H1 (cell line): ENCODE data around the gene RAB7B. TPM values are rescaled to one million over a fixed set of nuclear protein-coding genes. Genes with fewer than 3 reads are reported as not detected.

Source experiments
- CTCF ChIA-PET: fragments of 300-600 bp; sonication (Branson Sonifier 250); formaldehyde crosslinking; loops from one replicate; lab custom pipeline; 2021; ENCODE audit not compliant: partially characterized antibody; lab: Charles Lee
- POLR2A ChIA-PET: fragments of 300-600 bp; sonication (Branson Sonifier 250); formaldehyde crosslinking; loops from one replicate; lab custom pipeline; 2021; ENCODE audit warnings: inconsistent platforms; ENCODE audit not compliant: partially characterized antibody; lab: Charles Lee
- DNase-seq, 2 experiments: peaks; one replicate each; pipeline versions ENCODE4 v3.0.0 to v3.0.0-alpha.2; 2010 to 2022; ENCODE audit warnings: low spot score in 2 of 2, low read depth in 1 of 2, mixed read lengths in 1 of 2
- FAIRE-seq: peaks from 2 replicates; lab custom pipeline; 2011; peaks lifted over from hg19 to GRCh38; lab: Jason Lieb, UNC
- H2AFZ ChIP-seq: 2 replicates; pipeline ENCODE4 v1.8.1; 2012; ENCODE audit warnings: low read length, inconsistent platforms
- H2AK5ac ChIP-seq: 2 replicates; pipeline ENCODE4 v1.6.1; 2013; ENCODE audit warnings: low read depth, low read length
- H2BK120ac ChIP-seq: replicated peaks from 2 replicates; pipeline ENCODE3; 2013; ENCODE audit warnings: low read depth, low read length, inconsistent platforms
- H2BK12ac ChIP-seq: 2 replicates; pipeline ENCODE4 v1.6.1; 2013; ENCODE audit warnings: low read depth, low read length
- H2BK15ac ChIP-seq: 2 replicates; pipeline ENCODE4 v1.6.1; 2013; ENCODE audit warnings: low read length
- H2BK20ac ChIP-seq: 2 replicates; pipeline ENCODE4 v1.6.1; 2013; ENCODE audit warnings: low read length
- H2BK5ac ChIP-seq: 2 replicates; pipeline ENCODE4 v1.6.1; 2013; ENCODE audit warnings: low read depth, low read length
- H3K14ac ChIP-seq: 2 replicates; pipeline ENCODE4 v1.6.1; 2013; ENCODE audit warnings: inconsistent platforms; ENCODE audit not compliant: insufficient read length
- H3K18ac ChIP-seq: 2 replicates; pipeline ENCODE4 v1.6.1; 2013; ENCODE audit warnings: low read length; ENCODE audit errors: extremely low read depth
- H3K23ac ChIP-seq: 2 replicates; pipeline ENCODE4 v1.6.1; 2013; ENCODE audit warnings: inconsistent platforms; ENCODE audit not compliant: insufficient read length
- H3K23me2 ChIP-seq: 2 replicates; pipeline ENCODE4 v1.6.1; 2013; ENCODE audit warnings: low read depth, low read length
- H3K27ac ChIP-seq: 2 replicates; pipeline ENCODE4 v1.6.1; 2011; ENCODE audit warnings: low read depth, low read length, inconsistent platforms
- H3K27me3 ChIP-seq, 4 experiments: replicated peaks in 1 of 4; 1 replicate in 1 of 4; 2 replicates in 3 of 4; pipeline versions ENCODE4 v1.6.1 to v1.8.1; 2011 to 2013; ENCODE audit warnings: low read length in 3 of 4, mild to moderate bottlenecking in 3 of 4, inconsistent platforms in 2 of 4, mixed read lengths in 2 of 4, moderate library complexity in 1 of 4; ENCODE audit not compliant: control insufficient read depth in 3 of 4, insufficient read depth in 3 of 4; ENCODE audit errors: extremely low read depth in 1 of 4
- H3K36me3 ChIP-seq, 4 experiments: 2 replicates each; pipeline versions ENCODE4 v1.6.1 to v1.8.1; 2011 to 2013; ENCODE audit warnings: mild to moderate bottlenecking in 4 of 4, low read length in 3 of 4, moderate library complexity in 2 of 4, control low read depth in 1 of 4, inconsistent platforms in 1 of 4; ENCODE audit not compliant: insufficient read depth in 4 of 4, control insufficient read depth in 2 of 4
- H3K4ac ChIP-seq: replicated peaks from 2 replicates; pipeline ENCODE3; 2013; ENCODE audit warnings: low read length, low read depth, mixed read lengths, inconsistent platforms; ENCODE audit not compliant: insufficient read length
- H3K4me1 ChIP-seq, 4 experiments: replicated peaks in 1 of 4; 1 replicate in 1 of 4; 2 replicates in 3 of 4; pipeline versions ENCODE4 v1.6.1 to v1.8.1; 2011 to 2013; ENCODE audit warnings: low read length in 3 of 4, inconsistent platforms in 2 of 4, mixed read lengths in 1 of 4; ENCODE audit not compliant: insufficient read depth in 4 of 4, control insufficient read depth in 3 of 4
- H3K4me2 ChIP-seq, 2 experiments: 2 replicates each; pipeline versions ENCODE4 v1.6.1 to v1.8.1; 2011 to 2013; ENCODE audit warnings: low read depth in 2 of 2, low read length in 2 of 2, control low read depth in 1 of 2, inconsistent platforms in 1 of 2, mild to moderate bottlenecking in 1 of 2; ENCODE audit not compliant: insufficient read depth in 1 of 2
- H3K4me3 ChIP-seq, 4 experiments: fragments of 200-600, 300-600 bp in 1 of 4; sonication (generic), shearing (Covaris generic), sonication (Bioruptor Twin) in 1 of 4; 2 replicates each; pipeline versions ENCODE4 v1.5.1 to v1.8.1; 2011 to 2016; ENCODE audit warnings: low read length in 4 of 4, low read depth in 3 of 4, control low read depth in 2 of 4, inconsistent platforms in 2 of 4, mild to moderate bottlenecking in 2 of 4, mixed read lengths in 1 of 4, moderate library complexity in 1 of 4; ENCODE audit not compliant: insufficient read depth in 2 of 4; ENCODE audit errors: extremely low read depth in 1 of 4
- H3K56ac ChIP-seq: replicated peaks from 2 replicates; pipeline ENCODE3; 2013; ENCODE audit warnings: low read depth, mild to moderate bottlenecking, mixed read lengths, low read length, inconsistent platforms; ENCODE audit not compliant: insufficient read length
- H3K79me1 ChIP-seq: 2 replicates; pipeline ENCODE4 v1.6.1; 2013; ENCODE audit warnings: low read depth, low read length, control low read depth
- H3K79me2 ChIP-seq, 2 experiments: 2 replicates each; pipeline versions ENCODE4 v1.6.1 to v1.8.1; 2012 to 2013; ENCODE audit warnings: low read length in 2 of 2, mild to moderate bottlenecking in 2 of 2, inconsistent platforms in 1 of 2; ENCODE audit not compliant: insufficient read depth in 2 of 2, control insufficient read depth in 1 of 2
- H3K9ac ChIP-seq, 4 experiments: replicated peaks in 1 of 4; 1 replicate in 1 of 4; 2 replicates in 3 of 4; pipeline versions ENCODE4 v1.6.1 to v1.8.1; 2011 to 2013; ENCODE audit warnings: low read depth in 3 of 4, low read length in 3 of 4, control low read depth in 2 of 4, mild to moderate bottlenecking in 2 of 4, moderate library complexity in 2 of 4, inconsistent platforms in 1 of 4; ENCODE audit errors: extremely low read depth in 1 of 4
- H3K9me3 ChIP-seq, 2 experiments: 2 replicates each; pipeline versions ENCODE4 v1.6.1 to v1.8.1; 2012 to 2013; ENCODE audit warnings: mild to moderate bottlenecking in 2 of 2, moderate library complexity in 2 of 2, control low read depth in 1 of 2, inconsistent platforms in 1 of 2, low read depth in 1 of 2, low read length in 1 of 2, mixed read lengths in 1 of 2; ENCODE audit not compliant: insufficient read depth in 2 of 2
- H4K20me1 ChIP-seq, 2 experiments: replicated peaks in 1 of 2; 2 replicates each; pipeline versions ENCODE3 to v1.8.1; 2011 to 2013; ENCODE audit warnings: inconsistent platforms in 2 of 2, low read length in 2 of 2, mild to moderate bottlenecking in 1 of 2; ENCODE audit not compliant: insufficient read depth in 2 of 2, control insufficient read depth in 1 of 2
- H4K5ac ChIP-seq: 2 replicates; pipeline ENCODE4 v1.6.1; 2013; ENCODE audit warnings: low read length, low read depth, mixed read lengths, inconsistent platforms; ENCODE audit not compliant: insufficient read length
- H4K8ac ChIP-seq: 2 replicates; pipeline ENCODE4 v1.8.0; 2013; ENCODE audit warnings: mild to moderate bottlenecking, moderate library complexity, low read length, inconsistent platforms; ENCODE audit not compliant: insufficient read depth; ENCODE audit errors: extremely low read depth
- H4K91ac ChIP-seq: replicated peaks from 2 replicates; pipeline ENCODE3; 2013; ENCODE audit warnings: low read length, mixed read lengths, inconsistent platforms; ENCODE audit not compliant: insufficient read length
- ASH2L ChIP-seq: fragments of 200-600, 300-600 bp; sonication (generic); IDR thresholded peaks from one replicate; pipeline ENCODE4 v1.7.1; 2017; ENCODE audit warnings: low read length
- BACH1 ChIP-seq: IDR thresholded peaks from 2 replicates; pipeline ENCODE4 v1.6.1; 2012; ENCODE audit warnings: low read length, improper control_type of control experiment
- NRF1 ChIP-seq: IDR thresholded peaks from 2 replicates; pipeline ENCODE4 v1.6.1; 2011; ENCODE audit warnings: mild to moderate bottlenecking, low read depth, low read length, improper control_type of control experiment
- RAD21 ChIP-seq, 2 experiments: IDR thresholded peaks in 1 of 2; conservative IDR thresholded peaks in 1 of 2; 2 replicates each; pipeline ENCODE4 v1.6.1; 2011; ENCODE audit warnings: low read depth in 2 of 2, low read length in 2 of 2, improper control_type of control experiment in 1 of 2, inconsistent platforms in 1 of 2, mild to moderate bottlenecking in 1 of 2, moderate library complexity in 1 of 2
- SP2 ChIP-seq: IDR thresholded peaks from 2 replicates; pipeline ENCODE4 v1.6.1; 2012; ENCODE audit warnings: mild to moderate bottlenecking, low read length, inconsistent platforms
- TAF7 ChIP-seq: optimal IDR thresholded peaks from 2 replicates; pipeline ENCODE3; 2011; ENCODE audit warnings: low read depth, mild to moderate bottlenecking, inconsistent platforms, low read length, moderate library complexity, borderline replicate concordance
- WGBS, 2 experiments: shearing (Covaris generic) in 1 of 2; methylation state at CpG; one replicate each; pipeline versions ENCODE4 v1.1.6 to v1.1.7; 2013 to 2015; ENCODE audit warnings: low lambda C conversion rate in 2 of 2, mixed read lengths in 2 of 2, inconsistent platforms in 1 of 2, low coverage in 1 of 2, missing lambda C conversion rate in 1 of 2; ENCODE audit not compliant: insufficient replicate concordance in 2 of 2, insufficient coverage in 1 of 2, insufficient read length in 1 of 2; ENCODE audit errors: extremely low coverage in 1 of 2, missing lambda C conversion rate in 1 of 2; 5-methylcytosine and 5-hydroxymethylcytosine counted together
- polyA plus RNA-seq, 7 experiments: library from polyadenylated mRNA; depleted of rRNA in 3 of 7; stranded (reverse) in 5 of 7; unstranded in 2 of 7; fragments of >200 nt in 5 of 7; fragments of 200-250 nt in 2 of 7; gene quantifications; 1 replicate in 5 of 7; 2 replicates in 1 of 7; 4 replicates in 1 of 7; pipeline versions ENCODE4 v1.2.1 to v1.2.3, GENCODE V29; 2011 to 2013; ENCODE audit warnings: missing spikeins in 2 of 7, mixed read lengths in 2 of 7
- total RNA-seq: library from RNA; stranded (reverse); fragmentation: NEBNext Ultra II Directional; extraction: Animal tissue kit (Norgen Biotek cat#: 25700); gene quantifications from 2 replicates; pipeline ENCODE4 v1.2.1, GENCODE V29; 2021

The RAB7B gene
- total and polyA plus RNA-seq, 2 of the 8 experiments (the other 6 are each of a cell fraction or from before 2014, with no cell fraction given), result 0.05 TPM; not detected in 1

DNA sequence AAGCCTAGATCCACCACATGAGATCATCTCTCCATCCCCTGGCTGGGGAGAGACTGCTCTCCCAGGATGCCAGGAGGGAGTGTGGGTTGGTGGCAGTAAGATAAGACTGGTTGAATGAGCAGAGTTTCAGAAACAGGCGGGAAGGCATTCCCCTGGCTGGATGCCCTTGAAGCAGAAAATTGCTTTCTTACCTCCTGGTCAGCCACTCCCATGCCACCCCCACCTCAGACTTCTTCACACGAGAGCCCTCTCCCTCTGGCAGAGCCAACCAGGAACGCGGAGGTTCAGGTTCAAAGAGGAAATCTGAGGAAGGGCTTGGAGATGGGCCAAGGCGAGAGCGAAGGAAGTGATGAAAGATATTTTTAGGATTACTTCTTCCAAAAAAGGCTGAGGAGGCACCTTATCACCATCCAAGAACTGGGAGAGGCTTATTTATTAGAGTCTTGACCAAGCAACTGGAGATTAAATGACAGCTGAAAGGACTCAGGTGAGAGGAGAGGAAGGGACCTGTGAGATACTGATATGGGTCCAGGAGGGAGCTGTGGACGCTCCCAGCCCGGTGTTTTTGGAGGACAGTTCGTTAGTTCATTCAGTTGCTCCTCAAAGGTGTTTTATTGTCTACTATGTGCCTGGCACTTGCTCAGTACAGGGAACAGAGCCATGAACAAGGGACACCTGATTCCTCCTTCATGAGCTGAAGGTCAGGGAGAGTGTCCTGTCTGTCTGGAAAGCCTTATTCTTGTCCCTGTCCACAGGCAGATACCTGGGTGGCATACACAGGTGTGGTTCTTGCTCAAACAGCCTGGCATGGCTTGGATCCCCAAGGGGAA, 41.0 kb downstream of the RAB7B start:
- Histone ChIP-seq H2BK120ac (no peak overlapping the region), H3K79me1 (no peaks in the 10 kb centered on the region), H3K4me1 (peaks cover 0 to 9% (median 4%) of the 10 kb centered on the region in 4 experiments; a peak in 4 of 7 replicates), H3K56ac (no peak overlapping the region), H2BK5ac (no peak overlapping the region), H3K27me3 (no peaks in the 10 kb centered on the region), H3K27ac (no peak overlapping the region), H4K8ac (no peak overlapping the region; the same call in 1 of the 2 replicates), H3K9me3 (no peaks in the 10 kb centered on the region), H3K23me2 (no peaks in the 10 kb centered on the region), H2BK20ac (no peak overlapping the region), H3K14ac (no peak overlapping the region), H3K36me3 (no peaks in the 10 kb centered on the region), H3K79me2 (no peaks in the 10 kb centered on the region), H3K18ac (no peak overlapping the region), H2AK5ac (no peak overlapping the region), H4K5ac (no peak overlapping the region), H3K23ac (no peak overlapping the region), H3K4ac (no peak overlapping the region), H3K4me2 (no peak overlapping the region), H3K4me3 (no peak overlapping the region), H2AFZ (no peak overlapping the region), H2BK15ac (no peak overlapping the region; the same call in 1 of the 2 replicates), H3K9ac (no peak overlapping the region), H2BK12ac (no peak overlapping the region), H4K91ac (no peak overlapping the region), H4K20me1 (no peaks in the 10 kb centered on the region)
- ChIA-PET CTCF (interaction anchor here (0.6 to 5.7 kb wide), 9 partner anchors 12 to 170 kb away, joined by 3 to 50 read pairs (median 5); partner anchors contain the start of gene SLC26A9), POLR2A (interaction anchor here (0.5 kb wide), 1 partner anchor 216 kb away, joined by 3 read pairs; no protein-coding TSS in a partner anchor)
- 88% methylated on average over 9 of the region's 9 CpGs; no CpG with 5 or more reads in 1 of the 2 experiments for WGBS, 2 experiments
- FAIRE-seq (no peak), DNase-seq (no peak)
- no peak for TF ChIP-seq NRF1
- no peak for TF ChIP-seq RAD21 (IDR thresholded peaks at IDR 0.05 in 1 of 2, conservative IDR thresholded peaks at IDR 0.05 in 1 of 2; ENCODE audit: low read depth in 2 of 2, low read length in 2 of 2)
- TF ChIP-seq BACH1, result no peak
- TF ChIP-seq TAF7, result no peak
- no peak for TF ChIP-seq SP2
- TF ChIP-seq ASH2L, result no peak
